SK-N-MC (cell line): ENCODE measurements around the gene PPP1R12C.

Experiments used
- DNase-seq: peaks from one replicate; pipeline ENCODE4 v3.0.0-alpha.2; 2011; ENCODE audit warnings: low read depth, low spot score
- H3K27ac ChIP-seq: fragments of 200-600 bp; sonication (generic); 2 replicates; pipeline ENCODE4 v1.5.1; 2016; ENCODE audit warnings: mixed run types
- H3K36me3 ChIP-seq: fragments of 200-600 bp; sonication (generic); 2 replicates; pipeline ENCODE4 v1.6.1; 2017; ENCODE audit warnings: antibody characterized with exemption, low read length, mixed read lengths; ENCODE audit not compliant: insufficient read depth
- H3K4me3 ChIP-seq: fragments of 200-600 bp; sonication (generic); 2 replicates; pipeline ENCODE4 v1.5.1; 2016
- H3K9ac ChIP-seq: fragments of 200-600 bp; sonication (generic); 2 replicates; pipeline ENCODE4 v1.8.0; 2017; ENCODE audit warnings: mixed run types, mixed read lengths; ENCODE audit not compliant: insufficient read length
- H3K9me3 ChIP-seq: fragments of 200-600 bp; sonication (generic); 2 replicates; pipeline ENCODE4 v1.6.1; 2017; ENCODE audit warnings: low read depth, mild to moderate bottlenecking, antibody characterized with exemption, low read length, moderate library complexity, mixed read lengths
- EZH2 ChIP-seq: fragments of 200-600 bp; sonication (generic); IDR thresholded peaks from one replicate; pipeline ENCODE4 v1.6.1; 2017; ENCODE audit warnings: antibody characterized with exemption
- FOXP2 ChIP-seq: optimal IDR thresholded peaks from 2 replicates; pipeline ENCODE3; 2011; ENCODE audit warnings: mild to moderate bottlenecking, moderate library complexity; ENCODE audit not compliant: insufficient read depth; ENCODE audit errors: extremely low read length, control extremely low read depth
- POLR2AphosphoS5 ChIP-seq: IDR thresholded peaks from 2 replicates; pipeline ENCODE4 v1.6.1; 2012; ENCODE audit warnings: mild to moderate bottlenecking, low read depth, low read length, borderline replicate concordance

Gene PPP1R12C

GRCh38 chr19:55097864-55098715 is 19.3 kb downstream of the PPP1R12C start:
- Histone ChIP-seq H3K27ac (no peak overlapping the region), H3K9ac (no peak overlapping the region), H3K9me3 (no peaks in the 10 kb centered on the region), H3K36me3 (peaks cover under 1% of the 10 kb centered on the region; the same call in 1 of the 2 replicates), H3K4me3 (no peak overlapping the region)
- TF ChIP-seq EZH2 (no peak), FOXP2 (no peak), POLR2AphosphoS5 (no peak)
- no peak for DNase-seq

GRCh38 chr19:55096061-55096701 is 21.3 kb downstream of the PPP1R12C start:
- DNase-seq: no peak
- no peak overlapping the region for H3K9ac ChIP-seq
- H3K9me3 ChIP-seq: no peaks in the 10 kb centered on the region
- no peak overlapping the region for H3K4me3 ChIP-seq
- H3K27ac ChIP-seq: no peak overlapping the region
- no peak for TF ChIP-seq POLR2AphosphoS5
- TF ChIP-seq EZH2: no peak
- no peak for TF ChIP-seq FOXP2
- H3K36me3 ChIP-seq: no peaks in the 10 kb centered on the region; the same call in 1 of the 2 replicates

- no peak for DNase-seq
- TF ChIP-seq EZH2 (no peak), POLR2AphosphoS5 (no peak), FOXP2 (no peak)
- Histone ChIP-seq H3K36me3 (peaks cover 4% of the 10 kb centered on the region; the same call in 1 of the 2 replicates), H3K4me3 (no peak overlapping the region), H3K9me3 (no peaks in the 10 kb centered on the region), H3K9ac (no peak overlapping the region), H3K27ac (no peak overlapping the region)
Observed at GRCh38 chr19:55095260-55096060, 22.0 kb downstream of the PPP1R12C start.

GRCh38 chr19:55094456-55095259 is 22.8 kb downstream of the PPP1R12C start:
- peaks cover 4% of the 10 kb centered on the region; the same call in 1 of the 2 replicates for H3K36me3 ChIP-seq
- H3K9ac ChIP-seq: no peak overlapping the region
- no peaks in the 10 kb centered on the region for H3K9me3 ChIP-seq
- H3K27ac ChIP-seq: no peak overlapping the region
- DNase-seq: no peak
- no peak overlapping the region for H3K4me3 ChIP-seq
- TF ChIP-seq POLR2AphosphoS5 (no peak), EZH2 (no peak), FOXP2 (no peak)

GRCh38 chr19:55092423-55093318 is 24.8 kb downstream of the PPP1R12C start:
- no peak overlapping the region for H3K27ac ChIP-seq
- no peak for DNase-seq
- H3K4me3 ChIP-seq: no peak overlapping the region
- TF ChIP-seq FOXP2: no peak
- no peak for TF ChIP-seq EZH2
- no peak for TF ChIP-seq POLR2AphosphoS5
- no peak overlapping the region for H3K9ac ChIP-seq
- H3K9me3 ChIP-seq: no peaks in the 10 kb centered on the region
- H3K36me3 ChIP-seq: peaks cover 4% of the 10 kb centered on the region; the same call in 1 of the 2 replicates

- H3K9ac ChIP-seq: no peak overlapping the region
- H3K36me3 ChIP-seq: peaks cover 4% of the 10 kb centered on the region; the same call in 1 of the 2 replicates
- DNase-seq: no peak
- no peak overlapping the region for H3K27ac ChIP-seq
- no peak for TF ChIP-seq POLR2AphosphoS5
- TF ChIP-seq FOXP2: no peak
- TF ChIP-seq EZH2: no peak
- no peaks in the 10 kb centered on the region for H3K9me3 ChIP-seq
- no peak overlapping the region for H3K4me3 ChIP-seq
Observed at GRCh38 chr19:55091955-55092354, 25.5 kb downstream of the PPP1R12C start.
